Endometrium (tissue), 2 donors: ENCODE measurements around the gene ABHD17C.
"Not testable (repeated sequence)": the region's sequence is repeated elsewhere in the genome, so short reads cannot be mapped to it uniquely, and the experiment has no call there.

Experiments used
- FAIRE-seq: peaks from 2 replicates; lab custom pipeline; 2012; peaks lifted over from hg19 to GRCh38; lab: Jason Lieb, UNC
- donor health status: control.
- donor health status: control.

Gene ABHD17C

DNA sequence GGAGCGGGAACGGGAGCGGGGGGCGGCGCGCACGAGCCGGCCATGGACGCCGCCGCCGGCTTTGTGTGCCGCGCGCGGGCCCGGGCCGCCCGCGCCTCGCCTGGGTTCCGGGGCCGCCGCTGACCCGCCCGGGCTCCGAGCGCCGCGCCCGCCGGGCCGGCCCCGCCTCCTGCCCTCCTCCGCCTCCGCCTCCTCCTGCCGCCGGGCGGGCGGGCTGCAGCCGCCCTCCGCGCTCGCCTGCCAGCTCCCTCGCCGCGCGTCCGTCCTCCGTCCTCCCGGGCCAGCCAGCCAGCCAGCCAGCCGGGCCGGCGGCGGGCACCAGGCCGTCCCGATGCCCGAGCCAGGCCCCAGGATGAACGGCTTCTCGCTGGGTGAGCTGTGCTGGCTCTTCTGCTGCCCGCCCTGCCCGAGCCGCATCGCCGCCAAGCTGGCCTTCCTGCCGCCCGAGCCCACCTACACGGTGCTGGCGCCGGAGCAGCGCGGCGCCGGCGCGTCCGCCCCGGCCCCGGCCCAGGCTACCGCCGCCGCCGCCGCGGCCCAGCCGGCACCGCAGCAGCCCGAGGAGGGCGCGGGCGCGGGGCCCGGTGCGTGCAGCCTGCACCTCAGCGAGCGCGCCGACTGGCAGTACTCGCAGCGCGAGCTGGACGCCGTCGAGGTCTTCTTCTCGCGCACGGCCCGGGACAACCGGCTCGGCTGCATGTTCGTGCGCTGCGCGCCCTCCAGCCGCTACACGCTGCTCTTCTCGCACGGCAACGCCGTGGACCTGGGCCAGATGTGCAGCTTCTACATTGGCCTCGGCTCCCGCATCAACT is at the start of gene ABHD17C:
Gene ABHD17C (plus strand): TSS at position 212 of the 812 bp plus-strand sequence. CDS start 120 bp downstream, at position 332.
- no peak for FAIRE-seq

DNA sequence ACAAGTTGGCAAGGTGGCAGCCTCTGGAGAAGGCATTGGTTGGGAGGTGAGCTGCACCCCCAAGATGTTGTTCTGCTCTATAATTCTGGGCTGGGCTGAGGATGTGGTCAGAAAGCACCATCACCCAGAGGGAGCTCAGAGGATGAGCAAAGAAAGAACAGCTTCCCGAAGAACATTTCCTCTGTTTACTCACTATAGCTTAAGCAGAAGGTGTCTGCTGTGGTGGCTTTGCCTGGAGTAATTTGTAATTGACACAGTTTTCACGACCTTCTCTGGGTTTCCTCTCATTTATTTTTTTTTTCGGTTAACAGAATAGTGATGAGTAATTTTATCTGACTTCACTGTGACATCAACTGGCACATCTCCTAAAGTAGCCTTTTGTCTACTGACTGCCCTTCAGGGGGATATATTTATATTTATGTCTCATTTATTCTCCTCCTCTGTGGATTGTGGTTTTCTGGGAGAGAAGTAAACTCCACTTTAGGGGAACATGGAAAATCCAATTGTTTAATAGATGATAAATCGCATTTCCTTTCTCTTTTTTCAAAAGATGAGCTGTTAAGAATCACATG is 49.5 kb upstream of the ABHD17C start:
- FAIRE-seq, result no peak

DNA sequence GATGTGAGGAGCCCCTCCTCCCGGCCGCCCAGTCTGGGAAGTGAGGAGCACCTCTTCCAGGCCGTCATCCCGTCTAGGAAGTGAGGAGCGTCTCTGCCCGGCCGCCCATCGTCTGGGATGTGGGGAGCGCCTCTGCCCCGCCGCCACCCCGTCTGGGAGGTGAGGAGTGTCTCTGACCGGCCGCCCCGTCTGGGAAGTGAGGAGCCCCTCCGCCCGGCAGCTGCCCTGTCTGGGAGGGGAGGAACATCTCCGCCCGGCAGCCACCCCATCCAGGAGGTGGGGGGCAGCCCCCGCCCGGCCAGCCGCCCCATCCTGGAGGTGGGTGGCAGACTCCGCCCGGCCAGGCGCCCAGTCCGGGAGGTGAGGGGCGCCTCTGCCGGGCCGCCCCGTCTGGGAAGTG is 47.7 kb upstream of the ABHD17C start:
- not testable (repeated sequence) for FAIRE-seq

DNA sequence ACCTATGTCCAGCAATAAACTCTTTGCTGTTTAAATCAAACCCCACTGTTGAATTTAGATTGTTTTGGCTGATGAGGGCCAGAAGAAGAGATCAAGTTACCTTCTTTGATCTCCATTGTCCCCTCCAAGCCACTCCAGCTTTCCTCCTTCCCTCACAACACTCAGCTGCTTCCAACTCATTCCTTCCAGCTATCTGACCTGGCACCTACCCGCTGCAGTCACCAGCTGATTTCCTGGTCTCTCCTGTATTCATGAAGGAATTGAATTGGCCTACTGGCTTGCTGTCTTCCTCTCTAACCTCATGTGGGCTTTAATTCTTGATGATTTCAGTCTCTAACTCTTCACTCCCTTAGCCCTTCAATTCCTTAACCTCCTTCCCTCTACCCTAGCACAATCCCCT is 40.8 kb upstream of the ABHD17C start:
- FAIRE-seq, result no peak

DNA sequence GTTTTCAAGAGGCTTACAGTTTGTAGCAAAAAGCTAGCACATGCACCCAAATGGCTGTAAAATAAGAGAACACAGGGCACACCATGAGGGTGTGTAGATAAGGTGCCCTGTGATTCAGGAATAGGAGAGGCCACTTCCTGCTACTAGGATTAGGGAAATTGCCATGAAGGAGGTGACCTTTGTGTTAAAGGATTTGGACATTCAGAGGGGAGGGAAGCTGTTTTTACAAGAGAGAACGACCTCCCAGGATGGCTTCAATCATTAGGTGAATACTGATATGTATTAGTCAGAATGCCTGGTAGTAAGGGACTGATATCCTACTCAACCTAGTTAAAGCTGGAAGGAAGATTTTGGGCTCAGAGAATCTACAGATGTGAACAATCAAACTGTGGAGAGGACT is 35.7 kb upstream of the ABHD17C start:
- no peak for FAIRE-seq

DNA sequence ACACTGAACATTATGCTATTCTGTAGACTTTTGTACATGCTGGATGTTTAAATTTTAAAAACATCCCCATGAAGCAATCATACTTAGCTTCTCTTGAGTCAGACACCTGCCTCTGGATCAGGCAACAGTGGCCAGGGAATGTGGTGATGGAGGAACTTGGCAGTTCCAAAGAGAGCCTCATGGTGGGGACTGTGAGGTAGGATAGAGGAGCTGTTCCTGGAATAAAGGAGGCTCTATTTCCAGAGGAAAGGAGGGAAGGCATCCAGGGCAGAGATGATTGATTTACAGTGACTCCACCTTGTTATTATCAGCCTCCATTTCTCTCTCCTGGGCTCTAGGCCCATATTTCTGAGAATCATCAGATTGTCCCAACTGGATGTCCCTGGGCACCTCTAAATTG is 35.0 kb upstream of the ABHD17C start:
- FAIRE-seq, result no peak

DNA sequence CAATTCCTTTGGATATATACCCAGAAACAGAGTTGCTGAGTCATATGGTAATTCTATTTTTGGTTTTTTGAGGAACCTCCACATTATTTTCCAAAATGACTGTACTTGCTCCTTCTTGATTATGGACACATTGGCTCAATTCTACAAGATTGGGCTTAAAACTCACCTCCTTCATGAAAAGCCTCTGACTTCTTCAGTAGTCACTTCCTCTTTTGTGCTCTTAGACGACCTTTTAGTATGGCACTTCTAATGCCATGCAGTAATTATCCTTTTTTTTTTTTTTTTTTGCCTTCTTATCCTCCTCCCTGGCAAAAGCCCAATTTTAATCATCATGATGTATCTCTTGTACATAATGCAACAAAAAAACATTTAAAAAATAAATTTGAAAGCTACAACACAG is 33.0 kb upstream of the ABHD17C start:
- FAIRE-seq, result no peak

DNA sequence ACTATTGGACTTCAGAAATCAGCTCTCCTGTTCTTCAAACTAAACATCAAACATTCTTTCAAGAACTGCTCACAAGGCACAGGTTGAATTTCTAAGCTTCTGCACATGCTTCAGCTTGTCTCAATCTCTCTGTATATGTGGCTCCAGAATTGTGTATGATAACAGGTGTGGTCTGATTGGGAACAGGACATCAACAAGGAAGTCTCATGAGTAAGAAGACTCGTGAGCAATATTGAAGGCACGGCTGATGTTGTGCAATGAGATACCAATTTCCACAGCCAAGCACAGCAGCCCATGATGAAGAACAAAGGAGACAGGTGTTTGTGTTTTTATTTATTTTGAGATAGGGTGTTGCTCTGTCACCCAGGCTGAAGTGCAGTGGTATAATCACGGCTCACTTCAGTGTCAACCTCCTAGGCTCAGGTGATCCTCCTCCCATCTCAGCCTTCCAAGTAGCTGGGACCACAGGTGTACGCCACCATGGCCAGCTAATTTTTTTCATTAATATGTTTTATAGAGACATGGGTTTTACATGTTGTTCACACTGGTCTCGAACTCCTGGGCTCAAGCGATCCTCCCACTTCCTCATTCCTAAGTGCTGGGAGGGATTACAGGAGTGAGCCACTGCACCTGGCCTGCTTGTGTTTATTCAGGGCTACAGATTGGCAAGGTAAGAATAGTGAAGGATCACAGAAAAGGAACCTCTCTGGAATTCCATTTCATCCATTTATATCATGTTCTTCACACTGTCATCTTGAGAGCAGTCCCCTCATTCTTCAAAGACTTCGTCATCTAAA is 32.2 kb upstream of the ABHD17C start:
- no peak for FAIRE-seq

DNA sequence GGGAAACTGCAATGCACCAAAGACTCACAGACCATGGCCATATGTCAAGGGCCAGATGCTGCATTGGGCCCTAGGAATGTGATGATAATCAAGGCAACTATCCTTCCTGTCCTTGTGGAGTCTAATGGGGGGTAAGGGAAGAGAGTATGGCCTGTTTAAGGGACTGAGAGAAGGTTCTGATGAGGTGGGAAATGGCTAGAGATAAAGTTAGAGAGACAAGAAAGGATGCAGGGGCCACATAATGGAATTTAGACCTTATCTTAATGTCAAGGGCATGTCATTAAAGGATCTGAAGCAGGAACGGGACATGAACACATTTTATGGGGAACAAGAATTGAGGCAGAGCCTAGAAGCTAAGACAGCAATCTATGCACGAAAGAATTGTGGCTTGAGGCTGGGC is 30.0 kb upstream of the ABHD17C start:
- no peak for FAIRE-seq

DNA sequence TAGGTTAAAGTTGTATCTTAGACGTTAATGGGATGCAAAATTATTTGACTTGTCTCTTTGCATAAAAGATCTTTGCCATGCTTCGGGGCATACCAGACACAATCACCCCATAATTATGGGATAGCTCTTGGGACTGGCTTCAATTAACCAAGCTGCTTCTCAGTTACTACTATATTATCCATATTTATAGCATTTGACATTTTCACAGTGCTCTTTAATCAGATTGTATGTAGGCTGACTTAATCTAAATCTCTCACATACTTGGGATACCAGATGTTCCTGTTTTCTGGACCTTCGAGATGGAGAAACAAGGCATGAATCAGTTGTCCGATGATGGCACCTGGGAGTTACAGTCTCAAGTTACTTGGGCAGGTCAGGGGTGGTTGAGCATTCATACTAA is 27.2 kb upstream of the ABHD17C start:
- no peak for FAIRE-seq

DNA sequence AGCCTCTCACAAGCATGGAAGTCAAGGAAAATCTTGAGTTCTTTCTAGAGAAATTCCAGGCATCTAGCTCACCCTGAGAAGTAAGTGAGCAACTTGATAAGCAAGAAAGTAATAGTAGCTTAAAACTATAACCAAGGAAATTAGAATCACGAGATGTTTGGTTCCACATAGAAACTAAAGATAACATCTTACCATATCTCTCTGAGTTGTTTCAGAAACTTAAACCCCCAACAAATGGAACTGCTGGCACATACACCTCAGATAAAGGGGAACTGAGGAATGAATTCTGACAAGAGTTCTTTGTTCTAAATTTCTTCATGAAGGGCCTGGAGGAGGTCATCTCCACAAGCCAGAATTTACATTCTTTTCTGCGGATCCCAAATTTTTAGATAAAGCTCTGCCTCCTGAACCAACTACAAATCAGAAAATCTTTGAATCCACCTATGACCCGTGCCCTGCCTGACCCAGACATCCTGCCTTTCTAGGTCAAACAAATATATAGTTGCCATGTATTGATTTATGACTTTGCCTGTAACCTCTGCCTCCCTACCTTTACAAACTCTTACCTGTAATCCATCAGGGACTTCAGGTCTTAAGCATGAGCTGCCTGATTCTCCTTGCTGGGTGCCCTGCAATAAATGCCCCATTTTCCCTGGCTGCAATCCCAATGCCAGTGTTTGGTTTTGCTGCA is 26.4 kb upstream of the ABHD17C start:
- FAIRE-seq, result no peak

DNA sequence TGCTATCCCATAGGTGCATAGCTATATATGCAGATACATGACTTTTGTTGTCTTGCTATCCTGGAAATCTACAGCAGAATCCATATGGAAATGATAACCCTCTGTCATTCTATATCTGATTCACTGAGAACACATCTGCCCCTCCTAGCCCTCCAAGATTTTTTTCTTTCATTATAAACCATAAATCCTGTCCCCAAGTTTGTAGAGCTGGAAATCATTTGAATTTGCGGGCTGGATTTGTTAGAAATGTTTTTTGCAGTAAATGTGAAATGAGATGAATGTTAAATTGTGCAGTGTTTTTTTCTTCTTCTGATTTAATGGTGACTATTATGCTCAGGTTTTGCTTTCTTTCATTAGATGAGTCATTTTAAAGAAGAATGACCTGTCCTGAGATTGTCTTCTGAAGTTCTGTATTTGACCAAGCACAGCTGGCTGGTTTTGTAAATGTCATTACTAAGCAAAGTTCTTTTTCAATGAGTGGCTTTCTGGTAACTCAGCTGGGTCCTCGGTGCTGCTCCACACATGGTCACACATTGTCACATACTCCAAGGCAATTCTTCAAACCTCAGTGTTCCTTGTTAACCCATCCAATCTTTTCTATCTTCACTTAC is 25.3 kb upstream of the ABHD17C start:
- no peak for FAIRE-seq

DNA sequence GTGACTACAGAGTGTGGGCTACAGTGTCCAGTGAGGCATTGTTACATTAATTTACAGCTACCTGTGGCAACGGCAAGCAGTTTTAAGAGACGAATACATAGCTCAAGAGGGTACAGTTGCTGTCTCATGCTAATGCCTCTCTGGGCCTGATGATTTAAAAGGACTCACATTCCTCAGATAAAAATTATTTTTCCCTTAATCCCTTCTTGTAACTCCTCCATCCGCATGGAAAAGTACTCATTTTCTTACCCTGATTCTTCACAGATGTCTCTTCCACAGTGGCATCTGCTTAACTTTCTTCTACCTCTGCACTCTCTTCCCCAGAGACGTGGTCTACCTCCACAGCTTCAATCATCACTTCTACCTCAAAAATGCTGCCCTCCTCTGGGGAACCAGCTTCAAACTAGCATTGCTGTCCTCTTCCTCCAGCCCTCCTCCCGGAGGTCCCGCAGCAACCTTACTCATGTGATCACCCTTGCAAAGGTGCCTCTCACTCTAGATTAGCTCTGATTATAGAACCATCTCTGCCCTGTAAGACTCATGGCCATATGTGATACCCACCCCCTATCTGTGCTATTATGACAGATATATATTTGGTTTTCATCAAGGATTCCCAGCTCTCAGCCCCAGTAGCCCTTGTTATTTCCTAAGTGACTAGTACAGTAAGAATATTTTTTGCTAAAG is 21.4 kb upstream of the ABHD17C start:
- no peak for FAIRE-seq

DNA sequence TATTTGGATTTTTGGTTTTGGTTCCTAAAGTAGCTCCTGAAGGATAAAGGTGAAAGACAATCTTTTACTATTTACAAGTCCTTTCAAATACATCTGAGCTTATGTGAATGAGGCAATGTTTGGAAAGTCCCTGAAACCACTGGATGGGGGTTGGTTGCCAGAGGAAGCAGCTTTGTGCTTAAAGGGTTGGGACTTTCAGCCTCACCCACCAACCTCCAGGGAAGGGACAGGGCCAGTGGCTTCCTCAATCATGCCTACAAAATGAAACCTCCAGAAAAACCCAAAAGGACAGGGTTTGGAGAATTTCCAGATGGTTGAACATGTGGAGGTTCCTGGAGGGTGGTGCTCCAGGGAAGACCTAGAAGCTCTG is 20.9 kb upstream of the ABHD17C start:
- FAIRE-seq, result no peak

DNA sequence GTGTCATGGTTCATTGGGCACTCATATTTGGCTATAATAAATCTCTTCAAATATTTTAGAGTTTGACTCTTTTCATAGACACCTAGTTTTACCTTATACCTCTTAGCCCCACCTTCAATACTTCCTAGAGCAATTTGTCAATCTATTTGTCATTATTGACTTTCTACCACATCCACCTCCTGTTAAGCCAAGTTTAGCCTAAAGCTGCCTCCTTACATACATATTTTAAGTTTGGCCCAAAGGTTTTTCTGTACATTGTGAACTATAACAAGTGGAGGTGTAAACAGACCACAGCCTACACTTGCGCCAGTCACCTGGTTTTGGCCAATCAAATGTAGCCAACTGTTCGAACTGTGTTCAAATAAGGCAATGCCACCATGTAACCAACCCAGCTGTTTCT is 18.1 kb upstream of the ABHD17C start:
- FAIRE-seq, result no peak

DNA sequence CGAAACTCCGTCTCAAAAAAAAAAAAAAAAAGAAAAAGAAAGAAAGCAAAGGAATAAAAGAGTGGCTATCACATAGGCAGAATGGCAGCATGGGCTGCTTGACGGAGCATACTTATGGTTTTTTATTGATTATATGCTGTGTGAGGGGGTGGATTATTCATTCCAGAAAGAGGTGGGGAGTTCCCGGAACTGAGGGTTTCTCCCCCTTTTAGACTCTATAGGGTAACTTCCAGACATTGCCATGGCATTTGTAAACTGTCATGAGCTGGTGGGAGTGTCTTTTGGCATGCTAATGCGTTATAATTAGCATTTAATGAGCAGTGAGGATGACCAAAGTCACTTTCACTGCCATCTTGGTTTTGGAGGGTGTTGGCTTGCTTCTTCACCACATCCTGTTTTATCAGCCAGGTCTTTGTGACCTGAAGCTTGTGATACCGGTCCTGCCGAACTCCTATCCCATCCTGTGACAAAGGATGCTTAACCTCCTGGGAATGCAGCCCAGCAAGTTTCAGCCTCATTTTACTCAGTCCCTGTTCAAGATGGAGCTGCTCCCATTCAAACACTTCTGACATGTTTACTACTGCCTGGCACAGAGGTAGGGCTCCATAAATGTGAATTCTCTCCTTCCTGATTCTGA is 15.8 kb upstream of the ABHD17C start:
- FAIRE-seq, result no peak

DNA sequence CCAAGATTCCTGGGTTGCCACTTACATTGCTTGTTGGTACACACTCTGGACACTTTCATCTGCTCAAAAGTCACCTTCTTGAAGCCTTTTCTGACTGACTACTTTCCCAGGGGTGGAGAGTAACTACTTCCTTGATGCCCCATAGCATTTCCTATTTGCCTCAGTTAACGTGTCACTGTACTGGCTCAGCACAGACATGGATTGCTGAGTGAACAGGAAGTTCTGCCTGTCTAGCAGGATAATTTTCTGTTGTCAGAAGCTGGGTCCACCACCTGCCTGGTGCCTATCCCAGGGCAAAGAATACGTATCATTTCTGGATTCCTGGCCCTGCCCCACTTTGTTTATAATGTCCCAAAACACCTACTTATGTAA is 15.3 kb upstream of the ABHD17C start:
- FAIRE-seq, result no peak

DNA sequence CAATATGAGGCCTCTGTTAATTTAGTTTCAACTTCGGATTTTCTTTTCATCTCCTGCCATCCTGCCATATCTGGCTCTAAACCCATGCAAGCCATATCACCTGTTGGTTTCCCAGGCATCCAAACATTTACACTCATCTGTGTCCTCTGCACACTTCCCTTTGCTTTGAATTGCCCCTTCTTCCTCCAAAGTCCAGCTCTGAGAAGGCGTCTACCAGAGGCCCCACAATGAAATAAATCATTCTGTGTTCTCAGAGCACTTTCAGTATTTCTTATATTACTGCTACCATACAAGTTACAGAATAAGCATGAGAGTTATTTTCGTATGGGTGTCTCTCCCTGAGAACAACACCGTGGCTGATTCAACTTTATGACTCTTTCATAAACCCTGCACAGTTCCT is 12.9 kb upstream of the ABHD17C start:
- no peak for FAIRE-seq

DNA sequence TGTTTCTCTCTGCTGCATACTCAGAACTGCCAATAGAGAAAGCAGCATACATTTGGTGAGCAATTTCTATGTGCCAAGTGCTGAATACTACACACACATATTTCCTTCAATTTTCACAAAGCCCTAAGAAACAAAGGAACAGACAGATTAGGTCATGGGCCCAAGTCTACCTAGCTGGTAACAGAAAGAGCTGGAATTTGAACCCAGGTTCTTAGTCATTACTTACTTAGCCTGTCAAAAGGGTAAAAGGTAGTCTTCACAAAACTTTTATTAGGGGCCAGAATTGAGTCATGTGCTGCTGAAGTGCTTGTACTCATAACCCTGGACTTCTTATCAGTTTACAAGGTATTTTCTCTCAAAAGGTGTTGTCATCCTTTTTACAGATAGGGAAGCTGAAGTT is 10.4 kb upstream of the ABHD17C start:
- FAIRE-seq, result no peak

DNA sequence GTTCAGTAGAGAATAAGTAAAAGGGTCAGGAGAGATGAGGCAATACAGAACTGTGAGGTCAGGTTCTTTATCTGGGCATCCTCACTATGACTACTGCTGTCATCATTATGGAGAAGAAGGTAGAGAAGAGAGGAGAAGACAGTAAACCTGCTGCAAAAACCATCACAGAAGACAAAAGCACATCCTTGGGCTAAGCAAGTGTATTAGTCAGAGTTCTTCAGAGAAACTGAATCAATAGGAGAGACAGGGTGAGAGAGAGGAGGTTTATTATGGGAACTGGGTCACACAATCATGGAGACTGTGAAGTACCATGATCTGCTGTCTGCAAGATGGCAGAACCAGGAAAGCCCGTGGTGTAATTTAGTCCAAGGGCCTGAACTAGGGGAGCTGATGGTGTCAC is 9.5 kb upstream of the ABHD17C start:
- no peak for FAIRE-seq

DNA sequence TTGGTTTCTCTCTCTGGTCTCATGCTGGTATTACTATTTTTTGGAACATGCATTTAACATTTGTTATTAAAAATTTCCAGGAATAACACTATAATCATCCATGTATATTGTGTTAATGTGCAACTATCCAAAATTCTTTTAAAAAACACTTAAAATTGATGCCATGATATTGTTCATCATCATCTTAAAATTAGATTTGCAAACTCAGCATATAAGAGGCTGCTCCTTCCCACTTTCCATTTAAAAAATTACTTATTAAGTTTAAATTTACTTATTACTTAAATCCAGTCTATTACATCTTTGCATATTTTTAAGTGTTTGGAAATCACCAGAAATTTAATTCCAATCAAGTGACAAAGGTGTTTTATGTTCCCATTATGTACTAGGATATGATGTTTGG is 5.8 kb upstream of the ABHD17C start:
- FAIRE-seq, result no peak
